ENCODE results near the gene MYRIP.

- TF ChIP-seq RFX5 (IDR thresholded peaks at IDR 0.05; ENCODE audit: low read length) (no peak), TEAD4 (IDR thresholded peaks at IDR 0.05; ENCODE audit: borderline replicate concordance, insufficient read depth) (no peak), CTCF (IDR thresholded peaks at IDR 0.05) (no peak), MXI1 (IDR thresholded peaks at IDR 0.05; ENCODE audit: low read depth, low read length) (no peak), GABPA (IDR thresholded peaks at IDR 0.05; ENCODE audit: low read depth) (no peak), POLR2AphosphoS5 (IDR thresholded peaks at IDR 0.05; ENCODE audit: low read depth, low read length) (no peak), EZH2phosphoT487 (IDR thresholded peaks at IDR 0.05; ENCODE audit: borderline replicate concordance, low read depth) (no peak), FOSL2 (IDR thresholded peaks at IDR 0.05; ENCODE audit: borderline replicate concordance, low read depth) (no peak), RCOR1 (IDR thresholded peaks at IDR 0.05; ENCODE audit: low read length) (no peak)
- TF ChIP-seq, protein P1, sequence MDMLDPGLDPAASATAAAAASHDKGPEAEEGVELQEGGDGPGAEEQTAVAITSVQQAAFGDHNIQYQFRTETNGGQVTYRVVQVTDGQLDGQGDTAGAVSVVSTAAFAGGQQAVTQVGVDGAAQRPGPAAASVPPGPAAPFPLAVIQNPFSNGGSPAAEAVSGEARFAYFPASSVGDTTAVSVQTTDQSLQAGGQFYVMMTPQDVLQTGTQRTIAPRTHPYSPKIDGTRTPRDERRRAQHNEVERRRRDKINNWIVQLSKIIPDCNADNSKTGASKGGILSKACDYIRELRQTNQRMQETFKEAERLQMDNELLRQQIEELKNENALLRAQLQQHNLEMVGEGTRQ (IDR thresholded peaks at IDR 0.05; ENCODE audit: borderline replicate concordance, low read depth, low read length), result no peak
Measured at GRCh38 chr3:40291471-40291870, 482.1 kb downstream of the MYRIP start.

Measured in SK-N-SH (cell line).